Cardiac fibroblast (primary cell): ENCODE data around the gene RALGDS.

Source experiments
- DNase-seq, 2 donors: peaks; one replicate each; pipeline versions ENCODE4 v3.0.0 to v3.0.0-alpha.2; 2010; ENCODE audit warnings: low read depth in 2 of 2
- H3K4me3 ChIP-seq, 2 donors: replicated peaks in 1 of 2; 1 replicate in 1 of 2; 2 replicates in 1 of 2; pipeline ENCODE4 v1.5.1; 2011; ENCODE audit warnings: low read depth in 2 of 2, low read length in 2 of 2, mild to moderate bottlenecking in 2 of 2, moderate library complexity in 1 of 2
- TF ChIP-seq, protein P1 (sequence below): IDR thresholded peaks from one replicate; pipeline ENCODE4 v1.5.1; 2011; ENCODE audit warnings: low read depth, mild to moderate bottlenecking, low read length, inconsistent platforms

The RALGDS gene

GRCh38 chr9:133103987-133104505 lies 17.0 kb downstream of the RALGDS start:
- TF ChIP-seq, protein P1, sequence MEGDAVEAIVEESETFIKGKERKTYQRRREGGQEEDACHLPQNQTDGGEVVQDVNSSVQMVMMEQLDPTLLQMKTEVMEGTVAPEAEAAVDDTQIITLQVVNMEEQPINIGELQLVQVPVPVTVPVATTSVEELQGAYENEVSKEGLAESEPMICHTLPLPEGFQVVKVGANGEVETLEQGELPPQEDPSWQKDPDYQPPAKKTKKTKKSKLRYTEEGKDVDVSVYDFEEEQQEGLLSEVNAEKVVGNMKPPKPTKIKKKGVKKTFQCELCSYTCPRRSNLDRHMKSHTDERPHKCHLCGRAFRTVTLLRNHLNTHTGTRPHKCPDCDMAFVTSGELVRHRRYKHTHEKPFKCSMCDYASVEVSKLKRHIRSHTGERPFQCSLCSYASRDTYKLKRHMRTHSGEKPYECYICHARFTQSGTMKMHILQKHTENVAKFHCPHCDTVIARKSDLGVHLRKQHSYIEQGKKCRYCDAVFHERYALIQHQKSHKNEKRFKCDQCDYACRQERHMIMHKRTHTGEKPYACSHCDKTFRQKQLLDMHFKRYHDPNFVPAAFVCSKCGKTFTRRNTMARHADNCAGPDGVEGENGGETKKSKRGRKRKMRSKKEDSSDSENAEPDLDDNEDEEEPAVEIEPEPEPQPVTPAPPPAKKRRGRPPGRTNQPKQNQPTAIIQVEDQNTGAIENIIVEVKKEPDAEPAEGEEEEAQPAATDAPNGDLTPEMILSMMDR, result no peak
- H3K4me3 ChIP-seq, result no peak overlapping the region
- no peak for DNase-seq

GRCh38 chr9:133103183-133103986 lies 17.7 kb downstream of the RALGDS start:
- H3K4me3 ChIP-seq, result no peak overlapping the region
- TF ChIP-seq, protein P1, result peak; percentile 94
- peak; percentile 44 to 45 for DNase-seq

GRCh38 chr9:133102190-133103021 lies 18.6 kb downstream of the RALGDS start:
- H3K4me3 ChIP-seq, result no peak overlapping the region
- TF ChIP-seq, protein P1, result no peak
- no peak for DNase-seq

GRCh38 chr9:133101356-133102189 lies 19.5 kb downstream of the RALGDS start:
- TF ChIP-seq, protein P1, result no peak
- no peak for DNase-seq
- no peak overlapping the region for H3K4me3 ChIP-seq

- no peak overlapping the region for H3K4me3 ChIP-seq
- DNase-seq, result no peak
- TF ChIP-seq, protein P1, result no peak
These were observed 20.3 kb downstream of the RALGDS start for GRCh38 chr9:133100506-133101355.
